PC-3 (cell line): ENCODE measurements around the gene EMC8. TPM values are rescaled to one million over a fixed set of nuclear protein-coding genes. Genes with fewer than 3 reads are reported as not detected.
"Not testable (repeated sequence)": the region's sequence is repeated elsewhere in the genome, so short reads cannot be mapped to it uniquely, and the experiment has no call there.

Experiments
- ATAC-seq: fragments of 200-7000 bp; cut with Tn5 transposase; 2 replicates; pipeline ENCODE4 v1.9.1; 2020; ENCODE audit warnings: mild to moderate bottlenecking, moderate library complexity
- BruUV-seq: library from RNA; stranded (reverse); fragments of 400-500 nt; replicated peaks from 2 replicates; lab custom pipeline; 2021; lab: Mats Ljungman, UMichigan
- CTCF ChIA-PET: fragments of 300-600 bp; sonication (Branson Sonifier 250); formaldehyde crosslinking; loops from one replicate; lab custom pipeline; 2022; ENCODE audit warnings: antibody characterized with exemption; lab: Charles Lee
- POLR2A ChIA-PET: fragments of 300-600 bp; sonication (Branson Sonifier 250); formaldehyde crosslinking; loops from one replicate; lab custom pipeline; 2022; ENCODE audit warnings: antibody characterized with exemption; ENCODE audit not compliant: unreplicated experiment; lab: Charles Lee
- DNase-seq: peaks from one replicate; pipeline ENCODE4 v3.0.0-alpha.2; 2015
- H2AFZ ChIP-seq: fragments of 300-600 bp; sonication (generic); 2 replicates; pipeline ENCODE4 v1.6.0; 2016; ENCODE audit warnings: antibody characterized with exemption, low read length
- H3F3A ChIP-seq: fragments of 300-600 bp; sonication (generic); one replicate; pipeline ENCODE4 v1.6.0; 2017; ENCODE audit warnings: antibody characterized with exemption, low read length, control low read depth, mild to moderate bottlenecking; ENCODE audit not compliant: unreplicated experiment
- H3K27ac ChIP-seq: fragments of 300-600 bp; sonication (generic); 2 replicates; pipeline ENCODE4 v1.5.1; 2016; ENCODE audit warnings: mild to moderate bottlenecking, low read length
- H3K27me3 ChIP-seq: fragments of 300-600 bp; sonication (generic); 2 replicates; pipeline ENCODE4 v1.6.1; 2016; ENCODE audit warnings: low read length, mixed read lengths
- H3K36me3 ChIP-seq: fragments of 300-600 bp; sonication (generic); 2 replicates; pipeline ENCODE4 v1.6.1; 2016; ENCODE audit warnings: low read depth, mixed run types, low read length, mixed read lengths
- H3K4me1 ChIP-seq: fragments of 300-600 bp; sonication (generic); 2 replicates; pipeline ENCODE4 v1.5.1; 2016; ENCODE audit warnings: low read length; ENCODE audit not compliant: insufficient read depth
- H3K4me2 ChIP-seq: fragments of 300-600 bp; sonication (generic); 2 replicates; pipeline ENCODE4 v1.6.0; 2016; ENCODE audit warnings: low read length
- H3K4me3 ChIP-seq: fragments of 300-600 bp; sonication (generic); 2 replicates; pipeline ENCODE4 v1.5.1; 2016; ENCODE audit warnings: mild to moderate bottlenecking, low read length, mixed read lengths
- H3K79me2 ChIP-seq: fragments of 300-600 bp; sonication (generic); 2 replicates; pipeline ENCODE4 v1.6.1; 2017; ENCODE audit warnings: low read length, mixed read lengths
- H3K9ac ChIP-seq: fragments of 300-600 bp; sonication (generic); 2 replicates; pipeline ENCODE4 v1.6.0; 2016; ENCODE audit warnings: mild to moderate bottlenecking, low read length
- H3K9me2 ChIP-seq: fragments of 300-600 bp; sonication (generic); replicated peaks from 2 replicates; pipeline ENCODE4 v1.6.1; 2016; ENCODE audit warnings: mixed run types, low read length, mixed read lengths
- H3K9me3 ChIP-seq: fragments of 300-600 bp; sonication (generic); 2 replicates; pipeline ENCODE4 v1.6.1; 2016; ENCODE audit warnings: low read length, mixed read lengths
- H4K20me1 ChIP-seq: fragments of 300-600 bp; sonication (generic); 2 replicates; pipeline ENCODE4 v1.6.1; 2016; ENCODE audit warnings: low read length, mixed read lengths
- EZH2 ChIP-seq: fragments of 300-600 bp; sonication (generic); IDR thresholded peaks from one replicate; pipeline ENCODE4 v1.6.1; 2017; ENCODE audit warnings: antibody characterized with exemption, mild to moderate bottlenecking, low read length; ENCODE audit not compliant: unreplicated experiment
- EZH2phosphoT487 ChIP-seq: fragments of 300-600 bp; sonication (generic); IDR thresholded peaks from 2 replicates; pipeline ENCODE4 v1.6.1; 2018; ENCODE audit warnings: mild to moderate bottlenecking, antibody characterized with exemption, low read length, borderline replicate concordance
- intact Hi-C: fragments of 100-400 bp; cut with micrococcal nuclease; formaldehyde crosslinking; loops from 2 replicates; pipeline ENCODE4 v1.9.0; 2023
- total RNA-seq: library from RNA; depleted of rRNA; stranded (reverse); fragments of >200 nt; gene quantifications from 2 replicates; pipeline ENCODE4 v1.2.3, GENCODE V29; 2014
- TF ChIP-seq, protein P1 (sequence below): fragments of 300-600 bp; sonication (generic); conservative IDR thresholded peaks from 2 replicates; pipeline ENCODE4 v1.5.1; 2017; ENCODE audit warnings: antibody characterized with exemption, low read depth, mild to moderate bottlenecking, low read length

EMC8 gene
- total RNA-seq, 1 experiment from 2014 or later: 46.1 TPM

DNA sequence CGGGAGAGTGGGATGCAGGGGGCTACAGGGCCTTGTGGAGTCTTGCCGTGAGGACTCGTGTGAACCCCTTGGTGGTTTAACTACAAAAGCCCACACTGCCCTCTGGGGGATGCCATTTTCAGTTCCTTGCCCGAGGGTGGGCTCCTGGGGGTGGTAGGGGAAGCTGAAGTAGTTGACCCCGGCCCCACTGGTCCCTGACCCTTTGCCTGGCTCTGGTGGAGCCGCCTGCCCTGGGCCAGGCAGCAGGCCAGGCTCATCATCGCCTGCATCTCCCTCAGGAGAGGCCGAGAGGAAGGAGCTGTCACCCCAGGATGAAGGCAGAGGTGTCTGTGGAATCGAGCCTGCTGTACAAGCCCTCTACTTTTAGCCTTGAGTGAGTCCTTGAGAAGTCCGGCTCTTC is 10.3 kb upstream of the EMC8 start:
- no peaks in the 10 kb centered on the region for H4K20me1 ChIP-seq
- H3F3A ChIP-seq: no peaks in the 10 kb centered on the region
- ChIA-PET CTCF (no interaction called here), POLR2A (no interaction called here)
- no peak overlapping the region for H3K4me3 ChIP-seq
- TF ChIP-seq, protein P1, sequence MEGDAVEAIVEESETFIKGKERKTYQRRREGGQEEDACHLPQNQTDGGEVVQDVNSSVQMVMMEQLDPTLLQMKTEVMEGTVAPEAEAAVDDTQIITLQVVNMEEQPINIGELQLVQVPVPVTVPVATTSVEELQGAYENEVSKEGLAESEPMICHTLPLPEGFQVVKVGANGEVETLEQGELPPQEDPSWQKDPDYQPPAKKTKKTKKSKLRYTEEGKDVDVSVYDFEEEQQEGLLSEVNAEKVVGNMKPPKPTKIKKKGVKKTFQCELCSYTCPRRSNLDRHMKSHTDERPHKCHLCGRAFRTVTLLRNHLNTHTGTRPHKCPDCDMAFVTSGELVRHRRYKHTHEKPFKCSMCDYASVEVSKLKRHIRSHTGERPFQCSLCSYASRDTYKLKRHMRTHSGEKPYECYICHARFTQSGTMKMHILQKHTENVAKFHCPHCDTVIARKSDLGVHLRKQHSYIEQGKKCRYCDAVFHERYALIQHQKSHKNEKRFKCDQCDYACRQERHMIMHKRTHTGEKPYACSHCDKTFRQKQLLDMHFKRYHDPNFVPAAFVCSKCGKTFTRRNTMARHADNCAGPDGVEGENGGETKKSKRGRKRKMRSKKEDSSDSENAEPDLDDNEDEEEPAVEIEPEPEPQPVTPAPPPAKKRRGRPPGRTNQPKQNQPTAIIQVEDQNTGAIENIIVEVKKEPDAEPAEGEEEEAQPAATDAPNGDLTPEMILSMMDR: no peak
- no peak for TF ChIP-seq EZH2phosphoT487
- no peak for TF ChIP-seq EZH2
- no peak overlapping the region for H3K27ac ChIP-seq
- peaks cover 20% of the 10 kb centered on the region for H3K36me3 ChIP-seq
- H3K4me1 ChIP-seq: no peaks in the 10 kb centered on the region
- DNase-seq (no peak), ATAC-seq (0 out of 2 replicates have a peak, but pooled peaks have one; percentile 15)
- H2AFZ ChIP-seq: no peak overlapping the region
- intact Hi-C loops: no loop called here
- H3K27me3 ChIP-seq: no peaks in the 10 kb centered on the region
- H3K79me2 ChIP-seq: no peaks in the 10 kb centered on the region
- H3K9ac ChIP-seq: no peak overlapping the region
- no TSS peak for BruUV-seq
- no peaks in the 10 kb centered on the region for H3K9me3 ChIP-seq
- no peaks in the 10 kb centered on the region for H3K9me2 ChIP-seq
- no peak overlapping the region for H3K4me2 ChIP-seq

DNA sequence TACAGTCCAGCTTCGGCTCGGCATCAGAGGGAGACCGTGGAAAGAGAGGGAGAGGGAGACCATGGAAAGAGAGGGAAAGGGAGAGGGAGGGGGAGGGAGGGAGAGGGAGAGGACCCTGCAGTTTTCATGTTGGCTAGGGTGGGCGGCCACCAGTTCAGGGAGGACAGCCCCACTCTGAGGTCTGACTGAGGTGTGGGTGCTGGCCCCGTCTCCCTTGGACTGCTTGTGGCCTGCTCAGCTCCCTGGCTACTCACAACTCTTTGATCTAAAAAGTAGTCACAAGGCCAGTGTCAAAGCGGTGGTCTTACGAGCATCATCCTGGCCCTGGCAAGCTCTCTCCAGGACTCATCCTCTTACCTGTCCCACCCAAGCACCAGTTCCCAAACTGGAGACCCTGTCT is 9.6 kb upstream of the EMC8 start:
- no peak for ATAC-seq
- Histone ChIP-seq H3K27ac (no peak overlapping the region), H3K9me3 (no peaks in the 10 kb centered on the region), H3F3A (no peaks in the 10 kb centered on the region), H3K9ac (no peak overlapping the region), H3K4me2 (no peak overlapping the region), H3K36me3 (peaks cover 24% of the 10 kb centered on the region), H3K79me2 (peaks cover under 1% of the 10 kb centered on the region; the same call in 1 of the 2 replicates), H3K4me1 (no peaks in the 10 kb centered on the region), H3K27me3 (no peaks in the 10 kb centered on the region), H2AFZ (no peak overlapping the region), H3K4me3 (no peak overlapping the region), H4K20me1 (no peaks in the 10 kb centered on the region), H3K9me2 (no peaks in the 10 kb centered on the region)
- POLR2A ChIA-PET: no interaction called here
- intact Hi-C loops: no loop called here
- no peak for DNase-seq
- BruUV-seq: no TSS peak
- no peak for TF ChIP-seq EZH2phosphoT487
- TF ChIP-seq, protein P1: no peak
- no peak for TF ChIP-seq EZH2
- CTCF ChIA-PET: no interaction called here

DNA sequence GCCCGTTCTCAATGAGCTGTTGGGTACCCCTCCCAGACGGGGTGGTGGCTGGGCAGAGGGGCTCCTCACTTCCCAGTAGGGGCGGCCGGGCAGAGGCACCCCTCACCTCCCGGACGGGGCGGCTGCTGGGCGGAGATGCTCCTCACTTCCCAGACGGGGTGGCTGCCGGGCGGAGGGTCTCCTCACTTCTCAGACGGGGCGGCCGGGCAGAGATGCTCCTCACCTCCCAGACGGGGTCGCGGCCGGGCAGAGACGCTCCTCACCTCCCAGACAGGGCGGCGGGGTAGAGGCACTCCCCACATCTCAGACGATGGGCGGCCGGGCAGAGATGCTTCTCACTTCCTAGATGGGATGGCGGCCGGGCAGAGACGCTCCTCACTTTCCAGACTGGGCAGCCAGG is 8.8 kb upstream of the EMC8 start:
- H4K20me1 ChIP-seq, H3K79me2 ChIP-seq, H3K27ac ChIP-seq, H3K9me3 ChIP-seq, H3K4me3 ChIP-seq, H3K9me2 ChIP-seq, CTCF ChIA-PET, H3K4me1 ChIP-seq, H2AFZ ChIP-seq, H3F3A ChIP-seq, POLR2A ChIA-PET, intact Hi-C loops, DNase-seq, ATAC-seq, H3K4me2 ChIP-seq, BruUV-seq, H3K9ac ChIP-seq, H3K27me3 ChIP-seq: not testable (repeated sequence)
- H3K36me3 ChIP-seq: peaks cover 32% of the 10 kb centered on the region

DNA sequence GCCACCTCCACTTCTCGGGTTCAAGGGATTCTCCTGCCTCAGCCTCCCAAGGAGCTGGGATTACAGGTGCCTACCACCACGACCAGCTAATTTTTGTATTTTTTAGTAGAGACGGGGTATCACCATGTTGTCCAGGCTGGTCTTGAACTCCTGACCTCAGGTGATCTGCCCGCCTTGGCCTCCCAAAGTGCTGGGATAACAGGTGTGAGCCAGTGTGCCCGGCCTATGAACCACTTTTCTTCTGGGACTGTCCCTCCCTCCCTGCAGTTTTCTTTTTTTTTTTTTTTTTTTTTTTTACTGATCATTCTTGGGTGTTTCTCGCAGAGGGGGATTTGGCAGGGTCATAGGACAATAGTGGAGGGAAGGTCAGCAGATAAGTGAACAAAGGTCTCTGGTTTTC is 8.0 kb upstream of the EMC8 start:
- DNase-seq, ATAC-seq, POLR2A ChIA-PET, H4K20me1 ChIP-seq, H3K9me2 ChIP-seq, H3K4me2 ChIP-seq, H2AFZ ChIP-seq, H3K27me3 ChIP-seq, H3K9ac ChIP-seq, H3F3A ChIP-seq, H3K27ac ChIP-seq, BruUV-seq, CTCF ChIA-PET, H3K4me3 ChIP-seq, H3K4me1 ChIP-seq, H3K9me3 ChIP-seq, intact Hi-C loops: not testable (repeated sequence)
- H3K36me3 ChIP-seq: peaks cover 39% of the 10 kb centered on the region
- peaks cover 14% of the 10 kb centered on the region for H3K79me2 ChIP-seq
